Rectal smooth muscle tissue (tissue), 1 donor: ENCODE data around the gene UFC1.

Experiments
- H3K27ac ChIP-seq: one replicate; pipeline ENCODE4 v1.7.0; 2013; ENCODE audit warnings: low read depth, low read length, inconsistent platforms
- H3K27me3 ChIP-seq: one replicate; pipeline ENCODE4 v1.7.0; 2013; ENCODE audit warnings: low read length; ENCODE audit not compliant: control insufficient read depth, insufficient read depth
- H3K36me3 ChIP-seq: one replicate; pipeline ENCODE4 v1.7.0; 2013; ENCODE audit warnings: low read length; ENCODE audit not compliant: control insufficient read depth, insufficient read depth
- H3K4me1 ChIP-seq: one replicate; pipeline ENCODE4 v1.7.0; 2013; ENCODE audit warnings: low read length; ENCODE audit not compliant: control insufficient read depth, insufficient read depth
- H3K4me3 ChIP-seq: one replicate; pipeline ENCODE4 v1.7.0; 2013; ENCODE audit warnings: low read length
- H3K9ac ChIP-seq: one replicate; pipeline ENCODE4 v1.7.0; 2013; ENCODE audit warnings: low read length

Gene UFC1

DNA sequence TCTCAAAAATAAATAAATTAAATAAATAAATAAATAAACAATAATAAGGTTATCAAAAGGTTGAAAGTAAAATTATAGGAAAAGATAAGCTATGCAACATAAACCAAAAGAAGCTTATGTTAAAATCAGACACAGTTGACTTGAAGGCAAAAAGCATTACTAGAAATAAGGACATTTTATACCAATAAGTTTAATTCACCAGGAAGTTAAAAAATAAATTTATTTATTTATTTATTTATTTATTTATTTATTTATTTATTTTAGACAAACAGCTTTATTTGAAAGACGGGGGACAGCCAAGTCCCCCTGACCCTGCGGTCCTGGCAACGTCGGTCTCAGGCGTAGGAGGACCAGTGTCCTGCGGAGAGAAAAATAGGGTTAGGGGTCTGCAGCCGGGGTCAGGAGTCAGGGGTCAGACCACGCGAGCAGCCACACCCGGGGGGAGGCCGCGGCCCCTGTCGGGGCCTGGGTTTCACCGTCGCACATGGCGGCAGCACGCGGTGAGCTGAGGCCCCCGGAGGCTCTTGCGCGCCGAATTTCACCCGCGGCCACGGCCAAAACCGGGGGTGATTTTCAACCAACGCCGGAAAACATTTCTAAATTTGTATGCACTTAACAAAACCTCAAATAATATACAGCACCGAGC lies 12.9 kb upstream of the UFC1 start:
- no peaks in the 10 kb centered on the region for H3K27me3 ChIP-seq
- H3K9ac ChIP-seq = no peak overlapping the region
- no peaks in the 10 kb centered on the region for H3K36me3 ChIP-seq
- H3K4me3 ChIP-seq = no peak overlapping the region
- H3K27ac ChIP-seq = no peak overlapping the region
- H3K4me1 ChIP-seq = no peaks in the 10 kb centered on the region

DNA sequence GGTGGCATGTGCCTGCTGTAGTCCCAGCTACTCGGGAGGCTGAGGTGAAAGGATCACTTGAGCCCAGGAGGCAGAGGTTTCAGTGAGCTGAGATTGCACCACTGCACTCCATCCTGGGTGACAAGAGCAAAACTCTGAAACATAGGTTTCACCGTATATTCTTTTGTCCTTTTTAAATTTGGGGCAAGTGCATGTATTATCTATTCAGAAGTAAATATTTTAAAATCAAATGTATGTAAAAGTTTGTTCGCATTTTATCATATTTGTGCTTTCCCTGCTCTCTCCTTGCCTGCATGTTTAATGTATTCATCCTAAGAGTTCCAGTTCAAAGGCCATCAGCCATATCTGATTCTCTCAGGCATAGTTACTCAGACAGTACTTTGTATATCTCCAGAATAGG lies 7.9 kb upstream of the UFC1 start:
- Histone ChIP-seq H3K9ac (no peak overlapping the region), H3K27ac (no peak overlapping the region), H3K27me3 (no peaks in the 10 kb centered on the region), H3K36me3 (no peaks in the 10 kb centered on the region), H3K4me3 (no peak overlapping the region), H3K4me1 (no peaks in the 10 kb centered on the region)

DNA sequence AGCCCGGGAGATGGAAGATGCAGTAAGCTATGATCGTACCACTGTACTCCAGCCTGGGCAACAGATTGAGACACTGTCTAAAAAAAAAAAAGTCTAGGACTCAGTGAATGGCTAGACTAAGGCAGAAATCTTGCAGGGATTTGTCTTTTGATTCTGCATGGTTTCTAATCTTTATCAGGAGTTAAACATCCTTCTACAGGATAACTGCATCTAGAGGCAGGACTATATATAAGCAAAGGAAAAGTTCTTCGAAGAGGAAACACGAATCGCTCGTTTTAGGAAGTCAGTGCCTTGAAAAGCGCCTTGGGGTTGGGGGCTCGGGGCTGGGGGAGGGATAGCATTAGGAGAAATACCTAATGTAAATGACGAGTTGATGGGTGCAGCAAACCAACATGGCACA lies 602 bp upstream of the UFC1 start:
- peak overlapping the region; percentile 93 for H3K4me3 ChIP-seq
- H3K4me1 ChIP-seq = no peaks in the 10 kb centered on the region
- peak overlapping the region; percentile 9 for H3K27ac ChIP-seq
- no peaks in the 10 kb centered on the region for H3K36me3 ChIP-seq
- H3K27me3 ChIP-seq = no peaks in the 10 kb centered on the region
- H3K9ac ChIP-seq = no peak overlapping the region

DNA sequence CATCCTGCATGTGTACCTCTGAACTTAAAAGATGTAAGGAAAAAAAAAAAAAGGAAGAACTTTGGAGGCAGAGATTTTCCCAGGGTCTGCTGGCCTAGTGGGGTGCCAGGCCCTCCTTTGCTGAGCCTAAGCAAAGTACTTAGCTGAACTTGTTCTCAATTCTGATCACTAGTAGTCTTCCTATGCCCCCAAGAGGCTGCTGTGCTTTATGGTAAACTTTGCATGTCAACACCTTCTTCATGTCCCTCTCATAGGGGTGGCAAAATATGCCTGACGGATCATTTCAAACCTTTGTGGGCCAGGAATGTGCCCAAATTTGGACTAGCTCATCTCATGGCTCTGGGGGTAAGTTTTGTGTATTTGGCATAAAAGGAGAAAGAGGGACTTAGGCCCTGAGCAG lies 4.1 kb downstream of the UFC1 start:
- no peak overlapping the region for H3K9ac ChIP-seq
- peaks cover 5% of the 10 kb centered on the region for H3K36me3 ChIP-seq
- no peak overlapping the region for H3K4me3 ChIP-seq
- no peaks in the 10 kb centered on the region for H3K27me3 ChIP-seq
- H3K27ac ChIP-seq = no peak overlapping the region
- H3K4me1 ChIP-seq = peaks cover 10% of the 10 kb centered on the region

DNA sequence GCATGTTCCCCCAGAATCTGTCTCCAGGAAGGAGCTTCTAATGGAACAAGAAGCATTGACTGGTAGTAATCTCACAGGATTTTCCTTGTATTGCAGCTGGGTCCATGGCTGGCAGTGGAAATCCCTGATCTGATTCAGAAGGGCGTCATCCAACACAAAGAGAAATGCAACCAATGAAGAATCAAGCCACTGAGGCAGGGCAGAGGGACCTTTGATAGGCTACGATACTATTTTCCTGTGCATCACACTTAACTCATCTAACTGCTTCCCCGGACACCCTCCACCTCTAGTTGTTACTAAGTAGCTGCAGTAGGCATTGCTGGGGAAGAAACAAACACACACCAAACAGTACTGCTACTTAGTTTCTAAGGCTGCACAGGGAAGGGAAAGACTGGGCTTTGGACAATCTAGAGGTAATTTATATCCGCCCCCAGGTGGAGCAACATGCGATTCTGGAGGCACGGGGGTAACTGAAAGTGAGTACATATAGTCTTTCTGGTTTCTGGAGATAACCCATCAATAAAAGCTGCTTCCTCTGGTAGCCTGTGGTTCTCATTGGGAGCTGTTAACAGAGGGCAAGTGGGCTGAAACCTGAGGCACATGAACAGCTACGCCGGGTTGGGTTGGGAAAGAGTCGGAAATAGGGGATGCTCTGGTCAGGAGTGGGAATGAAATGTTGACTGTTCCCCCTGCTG lies 4.7 kb downstream of the UFC1 start:
- peak overlapping the region; percentile 85 for H3K27ac ChIP-seq
- H3K4me3 ChIP-seq = peak overlapping the region; percentile 92
- H3K4me1 ChIP-seq = peaks cover 10% of the 10 kb centered on the region

DNA sequence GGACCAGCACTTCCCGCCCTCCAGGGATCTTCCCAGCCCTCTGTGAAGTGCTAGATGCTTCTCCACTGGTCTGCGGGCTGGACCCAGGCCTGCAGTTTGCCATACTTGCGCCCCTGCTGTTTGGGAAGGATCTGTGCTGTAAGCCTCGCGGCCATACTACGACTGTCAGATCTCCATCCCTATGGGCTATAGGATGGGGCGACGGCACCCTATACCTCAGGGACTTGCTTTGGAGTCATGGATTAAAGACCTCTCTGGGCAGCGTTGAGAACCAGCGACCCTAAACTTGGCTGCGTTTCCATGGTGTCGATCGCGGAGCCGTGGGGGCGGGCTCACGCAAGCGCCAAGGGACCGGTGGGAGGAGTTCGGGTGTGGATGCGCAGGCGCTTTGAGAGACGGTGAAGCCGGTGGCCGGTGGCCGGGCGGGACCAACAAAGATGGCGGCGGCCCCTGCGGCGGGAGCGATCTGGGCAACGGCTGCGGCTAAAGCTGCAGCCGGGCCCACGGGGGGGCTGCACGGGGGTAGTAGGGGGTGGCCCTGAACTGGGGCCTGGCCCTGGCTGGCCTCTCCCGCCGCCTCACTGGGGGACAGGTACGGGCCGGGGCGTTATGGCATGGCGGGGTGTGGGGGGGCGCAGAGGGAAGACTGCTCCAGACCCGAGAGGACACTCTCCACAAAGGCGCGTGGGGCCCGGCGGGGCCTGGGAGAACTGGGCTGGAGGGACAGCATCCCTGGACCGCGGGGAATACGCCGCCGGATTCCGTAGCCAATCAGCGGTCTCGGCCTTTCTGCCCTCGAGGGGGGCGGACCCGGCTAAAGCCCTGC lies 5.5 kb downstream of the UFC1 start, which contains the start of gene USP21:
Gene USP21, plus strand, starts transcription at position 414 of the 826 bp plus-strand sequence. CDS start 1,141 bp downstream, outside the sequence.
- H3K27me3 ChIP-seq = no peaks in the 10 kb centered on the region
- H3K4me3 ChIP-seq = peak within 1 kb of the TSS; percentile 92

More for the DNA sequence above, 4.7 kb downstream of the UFC1 start:
- peaks cover 6% of the 10 kb centered on the region for H3K36me3 ChIP-seq
- no peaks in the 10 kb centered on the region for H3K27me3 ChIP-seq
- H3K9ac ChIP-seq = peak overlapping the region; percentile 61

DNA sequence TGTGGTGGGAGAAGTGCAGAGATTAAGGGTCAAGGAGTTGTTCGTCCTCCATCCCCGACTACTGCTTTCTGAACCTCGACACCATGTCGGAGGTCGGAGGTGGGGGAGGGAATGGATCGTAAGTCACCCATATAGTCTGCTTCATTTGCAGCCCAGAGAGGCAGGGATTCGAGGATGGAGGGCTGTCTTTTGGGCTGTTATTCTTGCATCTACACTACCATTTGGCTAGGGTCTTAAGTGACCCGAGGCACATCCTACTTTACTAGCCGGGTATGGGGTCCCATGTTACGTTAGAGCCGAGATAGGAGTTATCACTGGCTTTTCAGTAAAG lies 6.1 kb downstream of the UFC1 start:
- Histone ChIP-seq H3K4me3 (peak overlapping the region; percentile 92), H3K27ac (peak overlapping the region; percentile 85), H3K4me1 (peaks cover 10% of the 10 kb centered on the region), H3K36me3 (peaks cover 6% of the 10 kb centered on the region), H3K27me3 (no peaks in the 10 kb centered on the region), H3K9ac (peak overlapping the region; percentile 85)

More for the DNA sequence above, 5.5 kb downstream of the UFC1 start, which contains the start of gene USP21:
- peaks cover 10% of the 10 kb centered on the region for H3K4me1 ChIP-seq
- peak within 1 kb of the TSS; percentile 85 for H3K27ac ChIP-seq
- peak within 1 kb of the TSS; percentile 85 for H3K9ac ChIP-seq
- peaks cover 6% of the 10 kb centered on the region for H3K36me3 ChIP-seq

DNA sequence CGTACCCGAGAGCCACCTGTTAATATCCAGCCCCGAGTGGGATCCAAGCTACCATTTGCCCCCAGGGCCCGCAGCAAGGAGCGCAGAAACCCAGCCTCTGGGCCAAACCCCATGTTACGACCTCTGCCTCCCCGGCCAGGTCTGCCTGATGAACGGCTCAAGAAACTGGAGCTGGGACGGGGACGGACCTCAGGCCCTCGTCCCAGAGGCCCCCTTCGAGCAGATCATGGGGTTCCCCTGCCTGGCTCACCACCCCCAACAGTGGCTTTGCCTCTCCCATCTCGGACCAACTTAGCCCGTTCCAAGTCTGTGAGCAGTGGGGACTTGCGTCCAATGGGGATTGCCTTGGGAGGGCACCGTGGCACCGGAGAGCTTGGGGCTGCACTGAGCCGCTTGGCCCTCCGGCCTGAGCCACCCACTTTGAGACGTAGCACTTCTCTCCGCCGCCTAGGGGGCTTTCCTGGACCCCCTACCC lies 6.9 kb downstream of the UFC1 start:
- H3K4me1 ChIP-seq = peaks cover 10% of the 10 kb centered on the region
- no peak overlapping the region for H3K27ac ChIP-seq
- H3K9ac ChIP-seq = no peak overlapping the region
- no peak overlapping the region for H3K4me3 ChIP-seq
- no peaks in the 10 kb centered on the region for H3K27me3 ChIP-seq
- H3K36me3 ChIP-seq = peaks cover 6% of the 10 kb centered on the region

DNA sequence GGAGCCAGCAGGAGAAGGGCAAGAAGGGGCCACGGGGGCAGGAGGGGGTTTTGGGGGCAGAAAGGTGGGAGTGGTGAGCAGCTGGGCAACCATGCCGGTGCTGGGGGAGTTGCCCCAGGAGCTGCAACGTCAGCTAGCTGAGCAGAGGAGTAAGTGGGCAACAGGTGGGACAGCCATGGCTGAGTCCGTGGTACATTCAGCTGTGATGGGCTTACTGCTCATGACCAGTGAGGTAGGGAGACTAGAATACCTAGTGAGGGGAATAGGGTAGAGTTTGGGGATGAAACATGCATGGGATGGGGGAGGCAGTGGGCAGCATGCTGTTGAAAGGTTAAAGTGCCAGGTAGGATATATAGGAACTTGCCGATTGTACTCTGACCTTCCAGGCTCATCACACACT lies 7.9 kb downstream of the UFC1 start:
- Histone ChIP-seq H3K9ac (no peak overlapping the region), H3K27me3 (no peaks in the 10 kb centered on the region), H3K27ac (no peak overlapping the region), H3K4me1 (peaks cover 10% of the 10 kb centered on the region), H3K36me3 (peaks cover 6% of the 10 kb centered on the region), H3K4me3 (no peak overlapping the region)

DNA sequence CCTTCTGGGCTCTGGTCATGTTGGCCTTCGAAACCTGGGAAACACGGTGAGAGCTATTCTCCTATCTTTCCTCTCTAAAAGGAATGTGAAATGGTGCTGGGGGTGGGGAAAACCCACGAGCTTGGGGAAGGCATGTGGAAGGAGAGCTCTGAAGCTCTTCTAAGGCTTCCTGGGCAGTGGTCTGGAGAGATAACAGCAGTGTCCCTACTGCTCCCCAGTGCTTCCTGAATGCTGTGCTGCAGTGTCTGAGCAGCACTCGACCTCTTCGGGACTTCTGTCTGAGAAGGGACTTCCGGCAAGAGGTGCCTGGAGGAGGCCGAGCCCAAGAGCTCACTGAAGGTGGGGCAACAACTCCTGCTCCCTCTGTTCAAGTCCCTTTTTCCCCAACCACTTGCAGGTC lies 8.3 kb downstream of the UFC1 start:
- H3K27me3 ChIP-seq = no peaks in the 10 kb centered on the region
- H3K36me3 ChIP-seq = peaks cover 6% of the 10 kb centered on the region
- H3K4me3 ChIP-seq = no peak overlapping the region
- peaks cover 13% of the 10 kb centered on the region for H3K4me1 ChIP-seq
- H3K9ac ChIP-seq = no peak overlapping the region
- H3K27ac ChIP-seq = no peak overlapping the region

DNA sequence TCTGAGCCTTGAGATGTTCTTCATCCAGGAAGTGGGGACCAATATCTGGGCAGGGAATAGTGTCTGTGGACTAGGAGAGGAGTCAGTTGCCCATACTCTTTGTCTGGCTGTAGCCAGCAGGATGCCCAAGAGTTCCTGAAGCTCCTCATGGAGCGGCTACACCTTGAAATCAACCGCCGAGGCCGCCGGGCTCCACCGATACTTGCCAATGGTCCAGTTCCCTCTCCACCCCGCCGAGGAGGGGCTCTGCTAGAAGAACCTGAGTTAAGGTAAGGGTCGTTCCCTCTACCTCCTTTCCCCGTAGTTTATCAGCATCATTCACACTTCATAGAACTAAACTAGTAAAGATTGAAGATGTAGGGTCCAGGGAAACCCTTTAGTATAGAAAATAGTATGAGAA lies 9.0 kb downstream of the UFC1 start:
- no peaks in the 10 kb centered on the region for H3K27me3 ChIP-seq
- peaks cover 15% of the 10 kb centered on the region for H3K4me1 ChIP-seq
- H3K9ac ChIP-seq = no peak overlapping the region
- no peak overlapping the region for H3K27ac ChIP-seq
- no peak overlapping the region for H3K4me3 ChIP-seq
- H3K36me3 ChIP-seq = peaks cover 6% of the 10 kb centered on the region

DNA sequence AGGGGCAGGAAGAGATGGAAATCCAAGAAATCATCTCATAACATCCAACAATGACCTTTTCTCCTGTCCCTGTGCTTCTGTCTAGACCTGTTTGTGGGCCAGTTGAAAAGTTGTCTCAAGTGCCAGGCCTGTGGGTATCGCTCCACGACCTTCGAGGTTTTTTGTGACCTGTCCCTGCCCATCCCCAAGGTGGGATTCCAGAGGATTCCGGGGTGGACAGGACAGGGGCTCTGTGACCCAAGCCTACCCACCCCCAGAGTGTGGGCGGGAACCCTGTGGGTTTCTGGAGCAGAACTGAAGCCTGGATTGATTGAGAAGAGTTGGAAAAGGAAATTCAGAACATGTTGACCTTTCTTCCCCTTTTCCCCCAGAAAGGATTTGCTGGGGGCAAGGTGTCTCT lies 10.0 kb downstream of the UFC1 start:
- H3K4me3 ChIP-seq = no peak overlapping the region
- no peak overlapping the region for H3K9ac ChIP-seq
- no peak overlapping the region for H3K27ac ChIP-seq
- H3K4me1 ChIP-seq = peaks cover 13% of the 10 kb centered on the region
- H3K27me3 ChIP-seq = no peaks in the 10 kb centered on the region
- peaks cover 6% of the 10 kb centered on the region for H3K36me3 ChIP-seq
